Lung (tissue), 12 donors: ENCODE results near the gene SVOP. TPM values are rescaled to one million over a fixed set of nuclear protein-coding genes. Genes with fewer than 3 reads are reported as not detected.
A peak's percentile ranks its signal among the peaks of the same experiment; 100 is the strongest.

ENCODE experiments used
- ATAC-seq: fragments of 200-7000 bp; cut with Tn5 transposase; one replicate; pipeline ENCODE4 v1.9.1; 2020; ENCODE audit warnings: moderate number of reproducible peaks; ENCODE audit not compliant: insufficient read depth, low FRiP score
- DNase-seq, 3 donors: peaks; one replicate each; pipeline ENCODE4 v3.0.0-alpha.2; 2013 to 2017
- H3K27ac ChIP-seq, 2 donors: one replicate each; pipeline ENCODE4 v1.5.1; 2013; ENCODE audit warnings: mild to moderate bottlenecking in 2 of 2, moderate library complexity in 2 of 2, control low read depth in 1 of 2, inconsistent platforms in 1 of 2, low read depth in 1 of 2, low read length in 1 of 2
- H3K27me3 ChIP-seq, 3 donors: one replicate each; pipeline ENCODE4 v1.5.1; 2013; ENCODE audit warnings: low read length in 2 of 3; ENCODE audit not compliant: control insufficient read depth in 3 of 3, insufficient read depth in 3 of 3
- H3K36me3 ChIP-seq, 4 donors: one replicate each; pipeline ENCODE4 v1.5.1; 2013; ENCODE audit warnings: low read length in 4 of 4, mild to moderate bottlenecking in 1 of 4, moderate library complexity in 1 of 4; ENCODE audit not compliant: control insufficient read depth in 4 of 4, insufficient read depth in 4 of 4
- H3K4me1 ChIP-seq, 5 donors: one replicate each; pipeline ENCODE4 v1.5.1; 2013; ENCODE audit warnings: low read length in 5 of 5, mild to moderate bottlenecking in 2 of 5, moderate library complexity in 1 of 5; ENCODE audit not compliant: control insufficient read depth in 5 of 5, insufficient read depth in 5 of 5
- H3K4me3 ChIP-seq: one replicate; pipeline ENCODE4 v1.5.1; 2013; ENCODE audit warnings: mild to moderate bottlenecking, control low read depth, moderate library complexity
- H3K9ac ChIP-seq, 2 donors: one replicate each; pipeline ENCODE4 v1.5.1; 2013; ENCODE audit warnings: low read length in 2 of 2, control low read depth in 1 of 2; ENCODE audit not compliant: insufficient read depth in 1 of 2
- H3K9me3 ChIP-seq, 4 donors: one replicate each; pipeline ENCODE4 v1.5.1; 2013; ENCODE audit warnings: low read length in 3 of 4, mild to moderate bottlenecking in 1 of 4, moderate library complexity in 1 of 4; ENCODE audit not compliant: control insufficient read depth in 4 of 4, insufficient read depth in 3 of 4
- whole genome bisulfite sequencing, 2 donors: extraction: QIAGEN DNeasy Blood & Tissue Kit; methylation state at CpG; one replicate each; pipeline ENCODE4 v1.1.7; 2013; 5-methylcytosine and 5-hydroxymethylcytosine counted together
- polyA plus RNA-seq, 2 donors: library from polyadenylated mRNA; stranded (reverse); fragments of 200-250 nt; gene quantifications; one replicate each; pipeline ENCODE4 v1.2.1, GENCODE V29; 2013
- total RNA-seq, 2 donors: library from RNA; depleted of rRNA in 1 of 2; stranded (reverse); fragments of >200 nt in 1 of 2; gene quantifications; one replicate each; pipeline ENCODE4 v1.2.1, GENCODE V29; 2014 to 2021
- TF ChIP-seq, protein P1 (sequence below): IDR thresholded peaks from 2 replicates; pipeline ENCODE4 v1.5.1; 2012; ENCODE audit warnings: mild to moderate bottlenecking; ENCODE audit errors: control extremely low read depth, extremely low read depth
- donor health status: control.
- donor health status: control.
- donor health status: Bipolar disorder and iron deficiency.
- donor health status: healthy.
- donor health status: DM: yes; HTN: yes; CAD: no.

SVOP gene
- total and polyA plus RNA-seq, 4 donors: 0.11 TPM; not detected in 3

- H3K9ac ChIP-seq: no peak overlapping the region
- WGBS, 2 donors: 40 to 43% methylated on average over 5 of the region's 5 CpGs
- ATAC-seq (no peak), DNase-seq (no peak)
- no peaks in the 10 kb centered on the region for H3K4me1 ChIP-seq
- H3K9me3 ChIP-seq: peaks cover 0 to 6% (median 1%) of the 10 kb centered on the region in 4 donors
- no peaks in the 10 kb centered on the region for H3K36me3 ChIP-seq
- no peak overlapping the region for H3K4me3 ChIP-seq
- TF ChIP-seq, protein P1, sequence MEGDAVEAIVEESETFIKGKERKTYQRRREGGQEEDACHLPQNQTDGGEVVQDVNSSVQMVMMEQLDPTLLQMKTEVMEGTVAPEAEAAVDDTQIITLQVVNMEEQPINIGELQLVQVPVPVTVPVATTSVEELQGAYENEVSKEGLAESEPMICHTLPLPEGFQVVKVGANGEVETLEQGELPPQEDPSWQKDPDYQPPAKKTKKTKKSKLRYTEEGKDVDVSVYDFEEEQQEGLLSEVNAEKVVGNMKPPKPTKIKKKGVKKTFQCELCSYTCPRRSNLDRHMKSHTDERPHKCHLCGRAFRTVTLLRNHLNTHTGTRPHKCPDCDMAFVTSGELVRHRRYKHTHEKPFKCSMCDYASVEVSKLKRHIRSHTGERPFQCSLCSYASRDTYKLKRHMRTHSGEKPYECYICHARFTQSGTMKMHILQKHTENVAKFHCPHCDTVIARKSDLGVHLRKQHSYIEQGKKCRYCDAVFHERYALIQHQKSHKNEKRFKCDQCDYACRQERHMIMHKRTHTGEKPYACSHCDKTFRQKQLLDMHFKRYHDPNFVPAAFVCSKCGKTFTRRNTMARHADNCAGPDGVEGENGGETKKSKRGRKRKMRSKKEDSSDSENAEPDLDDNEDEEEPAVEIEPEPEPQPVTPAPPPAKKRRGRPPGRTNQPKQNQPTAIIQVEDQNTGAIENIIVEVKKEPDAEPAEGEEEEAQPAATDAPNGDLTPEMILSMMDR: no peak
- no peaks in the 10 kb centered on the region for H3K27me3 ChIP-seq
- no peak overlapping the region for H3K27ac ChIP-seq
These were observed 31.5 kb downstream of the SVOP start for GRCh38 chr12:108989376-108989775.

DNA sequence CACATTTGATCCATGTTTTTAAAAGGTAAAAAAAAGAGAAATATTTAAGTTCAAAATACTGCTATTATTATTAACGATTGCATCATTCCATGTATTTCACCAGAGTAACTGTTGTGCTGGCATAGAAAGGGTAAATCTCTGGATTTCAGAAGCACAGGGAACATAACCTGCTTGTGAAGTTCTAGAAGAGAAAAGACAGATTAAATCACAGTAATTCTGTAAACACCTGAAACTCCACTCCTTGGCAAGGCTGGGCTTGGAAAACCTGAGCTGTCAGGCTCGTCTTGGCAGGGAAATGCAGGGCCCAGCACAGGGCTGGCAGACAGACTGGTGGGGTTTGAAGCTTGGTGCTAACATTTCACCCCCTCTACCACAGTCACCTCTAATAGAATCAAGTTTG is 35.1 kb downstream of the SVOP start:
- Histone ChIP-seq H3K4me3 (no peak overlapping the region), H3K9ac (no peak overlapping the region), H3K4me1 (peaks cover 0 to 5% (median 0%) of the 10 kb centered on the region in 5 donors), H3K9me3 (peaks cover 0 to 4% (median 3%) of the 10 kb centered on the region in 4 donors), H3K27me3 (no peaks in the 10 kb centered on the region), H3K27ac (no peak overlapping the region), H3K36me3 (no peaks in the 10 kb centered on the region)
- DNase-seq (no peak), ATAC-seq (no peak)
- TF ChIP-seq, protein P1: no peak
- 49 to 68% methylated on average over 2 of the region's 2 CpGs for WGBS, 2 donors

- ATAC-seq (no peak), DNase-seq (peak in 1 of 3 donors; percentile 6)
- Histone ChIP-seq H3K27me3 (no peaks in the 10 kb centered on the region), H3K9ac (no peak overlapping the region), H3K36me3 (no peaks in the 10 kb centered on the region), H3K4me1 (peaks cover 0 to 6% (median 0%) of the 10 kb centered on the region in 5 donors), H3K9me3 (peaks cover 0 to 4% (median 0%) of the 10 kb centered on the region in 4 donors), H3K4me3 (no peak overlapping the region), H3K27ac (no peak overlapping the region)
- TF ChIP-seq, protein P1: no peak
- 83 to 93% methylated on average over 1 of the region's 1 CpG for WGBS, 2 donors
These were observed 37.6 kb downstream of the SVOP start for GRCh38 chr12:108983227-108983626.

DNA sequence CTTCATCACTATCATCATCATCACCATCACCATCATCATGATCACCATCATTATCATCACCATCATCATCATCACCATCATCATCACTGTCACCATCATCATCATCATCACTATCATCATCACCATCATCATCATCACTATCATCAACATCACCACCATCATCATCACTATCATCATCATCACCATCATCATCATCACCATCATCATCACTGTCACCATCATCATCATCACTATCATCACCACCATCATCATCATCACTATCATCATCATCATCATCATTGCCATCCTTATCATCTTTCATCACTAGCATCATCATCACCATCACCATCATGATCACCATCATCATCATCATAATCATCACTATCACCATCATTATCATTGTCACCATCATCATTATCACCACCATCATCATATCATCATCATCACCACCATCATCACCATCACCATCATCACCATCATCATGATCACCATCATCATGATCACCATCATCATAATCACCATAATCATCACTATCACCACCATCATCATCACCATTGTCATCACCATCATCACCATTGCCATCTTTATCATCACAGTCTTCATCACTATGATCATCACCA is 38.1 kb downstream of the SVOP start:
- DNase-seq: peak in 2 of 3 donors; percentile 12 to 13
- peaks cover 0 to 6% (median 0%) of the 10 kb centered on the region in 5 donors for H3K4me1 ChIP-seq
- no peak for ATAC-seq
- H3K36me3 ChIP-seq: no peaks in the 10 kb centered on the region
- H3K27ac ChIP-seq: no peak overlapping the region
- H3K27me3 ChIP-seq: no peaks in the 10 kb centered on the region
- TF ChIP-seq, protein P1: no peak
- no peak overlapping the region for H3K9ac ChIP-seq
- no peak overlapping the region for H3K4me3 ChIP-seq
- peaks cover 0 to 4% (median 0%) of the 10 kb centered on the region in 4 donors for H3K9me3 ChIP-seq
